Hepatocyte (in vitro differentiated cells): ENCODE results near the gene PAGE4.

ENCODE experiments used
- EZH2 ChIP-seq: fragments of 200-600 bp; sonication (generic); IDR thresholded peaks from 2 replicates; pipeline ENCODE4 v1.6.1; 2016; ENCODE audit warnings: antibody characterized with exemption, mild to moderate bottlenecking, borderline replicate concordance
- EZH2phosphoT487 ChIP-seq: fragments of 200-600 bp; sonication (generic); IDR thresholded peaks from one replicate; pipeline ENCODE4 v1.6.1; 2018; ENCODE audit warnings: antibody characterized with exemption, mild to moderate bottlenecking, low read depth, moderate library complexity; ENCODE audit not compliant: unreplicated experiment, severe bottlenecking
- TF ChIP-seq, protein P1 (sequence below): fragments of 200-600 bp; sonication (generic); IDR thresholded peaks from 2 replicates; pipeline ENCODE4 v1.5.1; 2016; ENCODE audit warnings: antibody characterized with exemption, mild to moderate bottlenecking; ENCODE audit not compliant: poor library complexity

DNA sequence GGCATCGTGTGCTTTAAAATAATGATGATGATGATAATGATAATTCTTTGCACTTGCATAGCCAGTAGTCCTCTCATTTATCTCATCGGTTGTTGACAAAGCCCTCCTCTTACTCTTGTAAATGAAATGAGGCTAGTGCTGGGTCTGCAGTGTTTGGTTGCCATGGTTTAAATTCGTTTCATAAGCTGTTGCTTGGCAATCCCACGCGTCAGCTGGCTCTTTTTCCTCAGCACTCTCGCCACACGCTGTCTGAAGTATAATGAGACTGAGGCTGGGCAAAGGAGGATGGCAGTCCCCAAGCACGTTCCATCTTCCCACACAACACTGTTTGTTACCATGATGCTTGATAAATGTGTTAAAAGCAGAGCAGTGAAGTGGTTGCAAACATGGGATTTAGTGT, 15.5 kb downstream of the PAGE4 start:
- TF ChIP-seq, protein P1, sequence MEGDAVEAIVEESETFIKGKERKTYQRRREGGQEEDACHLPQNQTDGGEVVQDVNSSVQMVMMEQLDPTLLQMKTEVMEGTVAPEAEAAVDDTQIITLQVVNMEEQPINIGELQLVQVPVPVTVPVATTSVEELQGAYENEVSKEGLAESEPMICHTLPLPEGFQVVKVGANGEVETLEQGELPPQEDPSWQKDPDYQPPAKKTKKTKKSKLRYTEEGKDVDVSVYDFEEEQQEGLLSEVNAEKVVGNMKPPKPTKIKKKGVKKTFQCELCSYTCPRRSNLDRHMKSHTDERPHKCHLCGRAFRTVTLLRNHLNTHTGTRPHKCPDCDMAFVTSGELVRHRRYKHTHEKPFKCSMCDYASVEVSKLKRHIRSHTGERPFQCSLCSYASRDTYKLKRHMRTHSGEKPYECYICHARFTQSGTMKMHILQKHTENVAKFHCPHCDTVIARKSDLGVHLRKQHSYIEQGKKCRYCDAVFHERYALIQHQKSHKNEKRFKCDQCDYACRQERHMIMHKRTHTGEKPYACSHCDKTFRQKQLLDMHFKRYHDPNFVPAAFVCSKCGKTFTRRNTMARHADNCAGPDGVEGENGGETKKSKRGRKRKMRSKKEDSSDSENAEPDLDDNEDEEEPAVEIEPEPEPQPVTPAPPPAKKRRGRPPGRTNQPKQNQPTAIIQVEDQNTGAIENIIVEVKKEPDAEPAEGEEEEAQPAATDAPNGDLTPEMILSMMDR: no peak
- TF ChIP-seq EZH2phosphoT487 (no peak), EZH2 (no peak)
